GM19035 (cell line): ENCODE results near the gene ODC1.
"Not testable (repeated sequence)": the region's sequence is repeated elsewhere in the genome, so short reads cannot be mapped to it uniquely, and the experiment has no call there.

ENCODE experiments used
- ATAC-seq: cut with Tn5 transposase; IDR thresholded peaks from one replicate; pipeline ENCODE4 v1.9.1; 2021; ENCODE audit not compliant: unreplicated experiment

Gene ODC1

DNA sequence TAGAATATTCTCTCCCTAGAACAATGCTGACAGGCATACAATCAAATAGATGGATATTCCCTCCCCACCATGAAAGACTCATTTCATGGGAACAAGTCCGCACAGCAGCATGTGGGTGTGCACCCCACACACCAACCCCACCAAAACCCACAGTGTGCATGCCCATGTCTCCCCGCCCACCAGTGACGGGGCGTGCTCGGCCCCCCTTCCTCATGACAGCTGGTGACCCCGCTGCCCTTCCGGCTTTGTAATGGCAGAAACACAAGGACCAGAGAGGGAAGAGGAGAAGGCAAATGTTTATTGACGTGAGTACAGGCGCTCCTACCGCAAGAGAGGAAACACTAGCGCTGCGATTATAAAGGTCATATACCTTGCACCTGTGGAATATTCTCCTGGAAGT, 30.8 kb upstream of the ODC1 start:
- ATAC-seq = no peak

DNA sequence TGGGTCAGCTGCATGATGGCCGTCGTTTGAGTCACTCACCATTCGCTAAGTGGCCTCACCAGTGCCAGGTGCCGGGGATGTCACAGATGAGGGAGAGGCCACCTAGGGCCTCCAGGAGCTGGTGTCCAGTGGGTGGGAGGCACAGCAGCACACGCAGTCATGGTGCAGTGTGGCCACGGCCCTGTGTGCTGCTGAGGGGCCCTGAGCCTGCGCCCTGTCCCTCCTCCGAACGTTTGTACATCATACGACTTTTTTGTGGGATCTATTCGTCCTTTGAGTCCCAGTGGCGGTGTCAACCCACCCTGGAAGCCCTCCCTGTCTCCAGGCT, 30.1 kb upstream of the ODC1 start:
- ATAC-seq = no peak

DNA sequence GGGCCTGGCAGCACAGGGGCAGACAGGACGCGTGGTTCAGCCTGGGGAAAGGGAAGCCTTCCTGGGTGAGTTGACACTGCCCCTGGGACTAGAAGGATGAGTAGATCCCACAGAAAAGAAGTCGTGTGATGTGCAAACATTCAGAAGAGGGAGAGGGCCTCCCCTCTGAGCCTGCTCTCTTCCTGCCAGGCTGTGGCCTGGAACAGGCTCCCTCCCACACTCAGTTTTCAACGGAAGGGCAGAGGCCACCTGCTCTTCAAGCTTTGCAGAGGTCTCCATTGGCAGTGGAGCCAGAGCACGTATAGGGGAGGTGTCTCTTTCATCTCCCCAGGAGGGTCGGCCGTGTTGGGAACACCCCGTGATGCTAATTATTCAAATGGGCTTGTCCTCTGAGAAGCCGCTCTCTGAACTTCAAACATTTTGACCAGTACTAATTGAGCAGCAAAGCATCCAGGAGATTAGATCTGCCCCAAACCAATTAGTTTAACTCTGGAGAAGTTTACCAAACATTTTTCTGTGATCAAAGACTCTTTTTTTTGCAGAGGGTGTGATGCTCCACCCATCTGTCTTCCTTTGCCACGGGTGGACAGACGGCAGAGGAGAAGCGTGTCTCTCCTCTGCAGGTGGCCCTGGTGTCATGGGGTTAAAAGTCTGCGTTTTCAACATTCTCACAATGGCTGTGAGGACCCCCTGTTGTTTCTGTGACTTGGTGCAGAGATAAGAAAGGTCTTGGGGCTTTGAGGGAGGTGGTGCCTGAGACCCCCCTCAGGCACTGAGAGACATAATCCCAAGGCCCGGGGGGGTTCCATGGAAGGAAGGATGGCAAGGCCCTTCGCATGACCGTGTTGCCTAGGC, 29.5 kb upstream of the ODC1 start:
- ATAC-seq = no peak

DNA sequence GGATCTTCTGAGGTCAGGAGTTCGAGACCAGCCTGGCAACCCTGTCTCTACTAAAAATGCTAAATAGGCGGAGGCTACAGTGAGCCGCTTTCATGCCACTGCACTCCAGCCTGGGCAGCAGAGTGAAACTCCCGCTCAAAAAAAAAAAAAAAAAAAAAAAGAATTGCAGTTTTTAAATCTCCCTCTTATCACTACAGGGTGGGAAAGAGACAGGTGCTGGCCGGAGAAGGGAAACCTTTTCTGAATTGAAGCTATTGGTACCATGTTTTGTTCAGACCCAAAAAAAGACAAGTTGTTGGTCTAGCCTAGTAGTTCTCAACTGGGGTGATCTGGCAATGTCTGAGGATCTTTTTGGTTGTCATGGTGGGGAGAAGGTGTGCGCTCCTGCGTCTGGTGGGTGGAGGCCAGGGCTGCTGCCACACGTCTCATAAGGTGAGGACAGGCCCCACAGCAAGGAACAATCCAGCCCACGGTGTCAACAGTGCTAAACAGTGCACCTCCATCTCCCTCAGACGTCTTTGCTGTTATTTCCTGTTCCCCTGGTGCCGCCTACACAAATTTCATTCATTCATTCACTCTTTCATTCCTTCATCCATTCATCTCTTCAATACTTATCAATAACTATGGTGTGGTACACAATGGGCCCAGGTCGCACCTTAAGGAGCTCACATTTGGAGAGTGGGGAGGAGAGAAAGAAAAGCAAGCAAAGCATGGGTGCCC, 28.8 kb upstream of the ODC1 start:
- ATAC-seq = no peak

DNA sequence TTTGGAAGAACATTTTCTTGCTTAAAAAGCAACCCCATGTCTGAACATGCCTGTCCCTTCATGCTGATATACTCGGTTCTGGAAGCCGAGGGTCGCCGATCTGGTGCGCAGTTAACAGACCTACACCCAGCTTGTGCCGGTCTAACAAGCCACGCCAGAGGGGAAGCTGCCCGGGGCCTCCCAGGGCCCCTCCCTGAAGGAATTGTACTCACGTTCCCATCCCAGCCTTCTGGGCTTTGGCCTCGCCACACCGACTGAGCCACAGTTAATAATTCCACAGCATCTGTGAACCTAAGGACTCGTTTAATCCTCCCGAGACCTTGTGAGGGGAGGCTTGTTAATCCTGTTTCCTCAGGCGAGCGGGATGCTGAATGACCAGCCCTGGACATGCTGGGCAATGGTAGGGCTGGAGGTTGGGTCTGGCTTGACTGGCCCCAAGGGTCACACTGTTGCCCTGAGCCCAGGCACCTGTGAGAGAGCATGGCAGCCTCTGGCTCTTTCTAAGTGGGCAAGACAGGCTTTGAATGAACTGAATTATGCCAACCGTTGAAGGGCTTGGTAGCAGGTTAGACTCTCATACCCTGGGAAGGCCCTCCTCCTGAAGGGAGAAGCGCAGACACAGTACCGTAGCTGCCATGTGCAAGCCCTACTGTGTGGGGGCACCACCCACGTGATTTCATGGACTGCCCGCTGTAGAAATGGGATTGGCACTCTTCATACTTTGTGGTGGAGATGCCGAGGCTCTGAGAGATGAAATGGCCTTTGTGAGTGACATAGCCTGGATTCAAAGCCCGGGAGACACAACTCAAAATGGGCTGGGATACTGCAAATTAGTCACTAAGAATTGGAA, 27.9 kb upstream of the ODC1 start:
- no peak for ATAC-seq

DNA sequence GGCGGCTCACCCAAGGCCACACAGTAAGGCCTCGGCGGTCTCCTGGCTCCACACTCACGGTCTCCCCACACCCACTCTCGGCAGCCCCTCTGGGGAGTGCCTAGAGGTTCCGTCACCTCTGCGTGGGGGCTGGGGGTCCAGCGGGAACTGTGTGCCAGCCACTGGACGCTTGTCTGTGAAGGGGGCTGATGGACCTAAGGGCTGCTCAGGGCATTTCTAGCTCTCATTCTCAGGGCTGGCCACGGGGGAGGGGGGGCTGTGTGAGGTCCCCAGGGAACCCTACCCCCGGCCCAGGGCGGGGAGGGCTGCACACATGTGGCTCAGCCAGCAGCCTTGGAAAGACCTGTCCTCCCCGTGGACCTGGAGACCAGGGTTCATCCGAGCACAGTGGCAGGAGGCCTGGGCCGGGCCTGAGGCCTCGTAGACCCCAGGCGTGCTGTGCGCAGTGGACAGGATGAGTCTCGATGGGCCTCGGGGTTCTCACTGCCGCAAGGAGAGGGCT, 27.1 kb upstream of the ODC1 start:
- no peak for ATAC-seq

DNA sequence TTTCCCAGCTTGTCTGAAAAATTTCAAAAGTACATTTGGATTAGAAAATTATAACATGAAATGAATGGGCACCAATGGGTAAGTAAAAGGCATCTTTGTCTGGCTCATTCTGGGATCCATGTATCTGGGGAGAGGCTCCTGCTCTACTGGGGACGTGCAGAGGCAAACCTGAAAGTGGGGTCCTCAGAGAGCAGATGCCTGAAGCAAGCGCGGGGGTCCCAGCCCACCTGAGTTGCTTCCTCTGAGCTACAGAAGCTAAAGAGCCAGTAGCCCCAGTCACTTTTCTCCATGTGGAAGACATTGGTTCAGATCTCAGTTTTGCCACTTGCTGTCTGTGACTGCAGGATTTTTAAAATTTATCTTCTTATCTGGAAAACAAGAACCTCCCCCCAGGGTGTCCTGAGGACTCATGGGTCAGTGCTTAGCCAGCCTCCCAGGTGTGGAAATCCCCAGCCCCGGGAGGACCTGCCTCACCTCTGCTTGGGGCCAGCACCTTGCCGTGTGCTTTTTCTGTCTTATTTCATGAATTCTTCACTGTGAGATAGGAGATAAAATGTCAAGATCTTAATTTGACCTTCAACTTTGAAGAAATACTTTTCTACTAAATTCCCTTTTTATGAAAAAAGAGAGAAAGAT, 25.1 kb upstream of the ODC1 start:
- no peak for ATAC-seq

DNA sequence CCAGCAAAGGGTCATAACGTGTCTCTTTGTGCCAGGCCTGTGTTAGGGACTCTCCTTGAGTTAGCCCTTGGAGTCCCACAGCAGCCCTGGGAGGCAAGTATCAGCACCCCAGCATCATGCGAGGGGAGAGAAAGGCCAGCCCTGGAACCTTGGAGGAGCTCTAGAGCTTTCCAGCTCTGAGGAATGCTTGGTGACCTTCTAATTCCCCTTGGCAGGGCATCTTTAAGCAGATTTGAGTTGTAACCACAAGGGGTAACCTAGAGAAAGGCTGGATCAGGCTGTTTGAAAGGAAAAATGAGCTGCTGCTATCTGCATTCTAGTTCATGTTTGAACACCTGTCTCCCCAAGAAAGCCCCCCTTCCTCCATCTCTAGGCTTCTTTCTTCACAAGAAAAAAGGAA, 23.8 kb upstream of the ODC1 start:
- no peak for ATAC-seq

DNA sequence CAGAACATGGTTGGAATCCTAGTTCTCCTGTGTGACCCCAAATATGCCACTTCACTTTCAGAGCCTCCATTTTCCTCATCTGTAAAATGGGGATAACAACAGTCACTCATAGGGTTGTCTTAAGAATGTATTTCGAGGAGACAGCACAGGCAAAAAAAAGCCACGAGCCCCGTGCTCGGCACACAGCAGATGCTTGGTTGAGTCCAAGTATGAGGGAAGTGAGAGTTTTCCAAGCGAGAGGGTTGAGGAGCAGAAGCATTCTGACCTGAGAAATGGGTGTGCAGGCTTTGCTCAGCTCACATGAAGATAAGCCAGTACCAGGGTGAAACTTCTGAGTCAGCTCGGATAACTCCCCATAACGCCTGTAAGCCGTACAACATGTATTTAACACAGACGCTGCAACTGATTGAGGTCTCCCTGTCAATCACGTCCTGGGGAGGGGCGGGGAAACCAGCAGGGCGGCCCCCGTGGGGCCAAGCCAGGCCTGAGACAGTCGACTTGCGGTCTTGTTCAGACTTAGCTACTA, 23.0 kb upstream of the ODC1 start:
- ATAC-seq = no peak

DNA sequence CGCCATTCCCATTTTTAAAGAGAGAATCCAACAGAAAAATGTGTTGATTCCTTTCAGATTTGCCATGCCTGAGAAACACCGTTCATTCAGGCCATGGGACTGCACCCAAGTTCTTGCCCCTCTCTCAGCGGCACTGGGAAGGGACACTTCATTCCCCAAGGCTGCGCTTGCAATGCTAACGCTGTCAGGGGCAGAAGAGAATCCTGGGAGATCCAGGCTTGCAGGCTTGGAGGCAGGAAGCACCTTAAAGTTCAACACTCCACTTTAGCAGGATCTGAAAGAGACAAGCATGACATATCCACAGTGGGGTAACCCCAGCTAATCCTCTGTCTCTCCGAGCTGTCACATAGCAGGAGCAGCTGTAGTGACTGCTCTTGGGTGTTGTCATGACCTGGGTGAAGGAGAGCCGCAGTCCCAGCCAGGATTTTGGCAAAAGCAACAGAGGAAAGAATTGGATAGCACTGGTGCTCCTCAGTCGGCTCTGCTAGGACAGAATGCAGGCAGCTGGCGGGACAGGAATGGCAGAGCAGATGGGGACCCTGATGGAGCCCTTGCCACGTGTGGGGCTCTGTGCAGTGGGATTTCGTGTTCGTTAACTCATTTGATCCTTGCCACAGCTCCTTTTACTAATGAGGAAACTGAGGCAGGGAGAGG, 22.0 kb upstream of the ODC1 start:
- no peak for ATAC-seq

DNA sequence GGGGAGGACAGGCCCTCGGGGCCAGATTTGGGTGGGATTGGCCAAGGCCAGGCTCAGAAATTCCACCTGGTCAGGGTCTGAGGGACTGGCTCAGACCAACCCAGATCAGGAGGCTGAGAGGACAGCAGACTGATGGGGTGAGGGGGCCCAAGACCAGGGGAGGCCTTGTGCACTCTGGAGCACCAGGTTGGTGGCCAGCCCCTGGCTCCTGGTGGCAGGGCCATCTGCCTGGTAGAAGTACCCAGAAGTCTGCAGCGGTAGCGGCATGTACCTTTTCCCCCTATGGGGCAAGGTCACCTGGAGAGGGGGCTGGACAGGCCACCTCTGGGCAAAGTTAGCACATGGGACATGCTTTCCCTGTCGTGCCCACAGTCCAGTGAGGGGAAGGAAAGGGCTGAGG, 21.2 kb upstream of the ODC1 start:
- ATAC-seq = no peak

DNA sequence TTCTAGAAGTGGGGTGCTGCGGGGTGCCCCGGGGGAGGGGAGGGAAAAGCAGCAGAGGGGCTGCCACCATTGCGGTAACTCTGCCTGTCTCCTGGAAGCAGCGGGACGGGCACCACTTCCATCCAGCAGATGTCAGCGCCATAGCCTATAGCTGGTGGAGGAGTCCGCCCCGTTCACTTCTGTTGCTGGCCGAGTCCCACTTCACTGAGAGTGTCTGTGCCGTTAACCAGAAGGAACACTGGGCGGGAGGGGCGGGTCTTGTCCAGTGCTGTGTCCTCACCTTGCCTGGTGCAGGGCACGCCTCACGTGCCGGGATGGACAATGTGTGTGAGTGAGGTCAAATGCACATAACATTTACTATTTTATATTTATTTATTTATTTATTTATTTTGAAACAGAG, 19.3 kb upstream of the ODC1 start:
- no peak for ATAC-seq

DNA sequence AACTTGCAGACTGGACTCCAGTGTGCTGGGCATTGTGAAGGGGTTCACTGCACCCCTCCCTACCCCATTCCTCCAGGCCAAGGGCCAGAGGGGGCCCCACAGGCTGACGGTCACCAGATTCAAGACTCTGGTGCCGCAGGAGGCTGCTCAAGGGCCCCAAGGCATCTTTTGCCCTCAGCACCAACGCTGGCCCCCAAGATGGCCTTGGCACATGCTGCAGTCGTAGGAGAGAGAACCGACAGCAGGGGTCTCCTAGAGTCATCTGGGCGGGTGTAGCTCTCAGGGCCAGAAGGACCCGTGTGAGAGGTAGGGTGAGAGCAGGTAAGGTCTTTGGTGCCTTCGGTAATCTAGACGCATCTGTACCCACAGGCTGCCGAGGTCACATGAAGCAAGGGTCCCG, 18.7 kb upstream of the ODC1 start:
- ATAC-seq = no peak

DNA sequence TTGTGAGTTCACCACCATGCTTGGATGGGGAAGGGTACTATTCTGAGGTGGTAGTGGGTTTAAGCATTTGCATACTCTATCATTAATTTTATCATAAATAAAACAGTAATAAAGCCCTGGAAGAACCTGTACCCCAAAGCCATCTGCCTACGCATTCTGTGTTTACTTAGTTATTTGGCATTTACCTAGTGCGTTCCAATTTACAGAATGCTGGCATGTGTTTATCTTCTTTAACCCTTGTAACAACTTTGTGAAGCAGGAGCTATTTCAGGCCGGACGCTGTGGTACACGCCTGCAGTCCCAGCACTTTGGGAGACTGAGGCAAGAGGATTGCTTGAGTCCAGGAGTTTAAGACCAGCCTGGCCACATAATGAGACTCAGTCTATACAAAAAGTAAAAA, 17.8 kb upstream of the ODC1 start:
- ATAC-seq = no peak

DNA sequence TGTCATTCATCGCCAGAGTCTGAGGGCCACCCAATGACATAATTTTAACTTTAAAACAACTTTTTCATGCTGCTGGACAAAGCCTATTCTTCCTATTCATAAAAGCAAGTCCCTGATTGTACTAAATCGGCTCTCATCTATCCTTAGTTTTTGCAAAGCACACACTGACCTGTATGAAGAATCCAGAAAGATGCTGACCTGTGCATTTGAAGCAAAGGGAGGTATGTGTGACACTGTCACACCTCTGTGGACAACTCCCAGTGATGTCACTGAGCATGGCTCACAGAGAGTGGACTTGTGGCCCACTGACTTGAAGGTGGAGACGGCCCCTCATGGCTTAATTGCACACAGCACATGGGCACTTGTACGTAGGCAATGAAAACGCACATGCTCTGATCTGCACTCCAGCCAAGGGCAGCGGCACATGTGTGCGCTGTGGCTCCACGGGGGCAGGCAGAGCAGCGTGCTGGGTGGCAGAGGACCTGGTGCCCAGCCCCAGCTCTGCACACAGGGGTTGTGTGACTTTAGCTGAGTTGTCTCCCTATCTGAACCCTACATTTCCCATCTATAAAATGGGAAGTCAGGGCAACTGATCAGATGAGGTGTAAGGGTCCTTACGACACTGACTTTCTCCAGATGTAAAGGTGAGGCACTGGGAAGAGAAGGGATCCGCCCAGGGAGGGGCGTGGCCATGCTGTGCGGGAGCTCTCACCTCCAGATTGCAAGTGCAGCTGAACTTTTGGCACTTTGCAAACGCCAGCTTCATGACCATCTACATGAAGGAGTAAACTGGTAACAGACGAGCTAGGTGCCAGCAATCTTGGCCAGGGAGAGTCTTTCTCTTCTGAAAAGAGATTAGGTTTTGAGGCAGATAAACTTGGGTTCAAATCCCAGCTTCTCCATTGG, 14.3 kb upstream of the ODC1 start:
- ATAC-seq = no peak

DNA sequence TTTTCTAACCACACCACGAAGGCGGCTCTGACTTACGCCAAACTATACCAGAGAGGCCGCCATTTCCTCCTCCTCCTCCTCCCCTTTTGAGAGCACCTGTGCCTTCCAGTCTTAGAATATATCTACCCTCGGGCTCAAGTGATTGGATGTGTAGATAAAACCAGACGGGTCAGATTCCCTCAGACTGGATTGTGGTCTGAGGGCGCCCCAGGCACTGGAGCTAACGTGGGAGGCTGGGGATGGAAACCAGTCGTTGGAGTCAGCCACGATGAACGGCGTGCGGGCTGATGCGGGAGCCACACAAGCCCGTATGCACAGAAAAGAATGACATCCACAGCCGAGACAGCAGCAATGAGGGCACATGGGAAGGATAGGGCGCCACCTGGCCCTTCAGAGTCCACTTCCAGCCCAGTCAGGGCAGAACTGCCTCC, 12.3 kb upstream of the ODC1 start:
- no peak for ATAC-seq

DNA sequence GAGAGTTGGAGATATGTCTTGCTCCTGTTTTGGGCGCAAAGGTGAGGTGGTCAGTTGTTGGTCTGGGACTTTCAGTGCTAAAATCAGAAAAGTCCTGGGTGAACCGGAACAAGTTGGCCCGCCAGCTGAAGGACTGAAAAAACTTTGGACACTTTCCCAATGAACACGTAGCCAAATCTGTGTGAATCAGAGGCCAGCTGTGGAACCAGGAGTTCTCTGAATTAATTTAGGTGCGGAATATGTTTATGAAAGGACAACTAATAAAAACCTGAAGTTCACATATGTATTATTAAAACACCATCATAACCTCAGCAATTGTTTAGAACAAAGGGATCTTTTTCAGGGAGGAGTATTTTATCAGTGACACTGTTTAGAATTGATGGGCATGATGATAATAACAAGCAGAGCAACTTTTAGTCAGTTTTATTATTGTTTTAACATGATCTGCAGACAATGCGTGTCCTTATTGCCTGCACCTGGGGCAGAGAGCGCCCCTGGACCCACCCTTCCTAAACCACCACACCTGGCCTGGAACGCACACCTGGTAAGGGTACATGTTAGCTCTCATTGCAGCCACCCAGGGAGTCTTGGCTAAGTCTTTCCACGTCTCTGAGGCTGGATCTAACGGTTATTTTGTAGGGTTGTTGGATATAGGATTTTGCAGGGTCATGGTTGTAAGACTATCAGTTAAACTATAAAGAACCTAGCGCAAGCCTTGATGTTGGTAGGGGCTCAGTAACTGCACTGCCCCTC, 9.9 kb upstream of the ODC1 start:
- ATAC-seq = no peak

DNA sequence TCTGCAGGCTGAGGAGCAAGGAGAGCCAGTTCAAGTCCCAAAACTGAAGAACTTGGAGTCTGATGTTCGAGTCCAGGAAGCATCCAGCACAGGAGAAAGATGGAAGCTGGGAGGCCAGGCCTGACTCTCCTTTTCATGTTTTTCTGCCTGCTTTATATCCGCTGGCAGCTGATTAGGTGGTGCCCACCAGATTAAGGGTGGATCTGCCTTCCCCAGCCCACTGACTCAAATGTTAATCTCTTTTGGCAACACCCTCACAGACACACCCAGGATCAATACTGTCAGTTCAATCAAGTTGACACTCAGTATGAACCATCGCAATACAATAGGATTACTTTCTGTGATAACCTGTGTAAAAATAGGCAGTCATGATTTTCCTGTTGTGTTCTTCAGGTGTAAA, 9.1 kb upstream of the ODC1 start:
- not testable (repeated sequence) for ATAC-seq

DNA sequence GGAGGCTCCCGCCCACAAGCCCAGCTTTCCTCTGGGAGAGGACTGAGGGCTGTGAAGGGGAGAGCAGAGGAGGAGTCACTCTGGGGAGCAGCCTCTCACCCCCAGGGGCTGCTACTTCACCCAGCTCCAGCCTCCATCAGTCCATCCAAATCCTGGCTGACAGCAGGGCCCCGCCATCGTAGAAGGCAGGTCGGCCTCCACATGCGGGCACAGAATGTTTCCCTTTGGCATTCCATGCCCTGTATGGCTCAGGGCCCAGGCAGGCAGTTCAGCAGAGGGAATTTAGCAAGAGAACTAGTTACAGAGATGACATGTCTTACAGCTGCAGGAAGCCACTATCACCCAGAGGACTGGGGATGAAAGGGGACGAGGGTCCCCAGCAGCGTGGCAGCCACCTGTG, 6.4 kb upstream of the ODC1 start:
- no peak for ATAC-seq
